Stimulated activated CD4-positive, alpha-beta T cell treated with anti-CD3 and anti-CD28 coated beads, Interleukin-15, amount 100 ng/mL, for 48 hours (primary cell): ENCODE results near the gene CORO6.

ENCODE experiments used
- DNase-seq, 2 donors: peaks; one replicate each; pipeline ENCODE4 v3.0.0-alpha.2; 2020; ENCODE audit warnings: low read depth in 2 of 2

The CORO6 gene

DNA sequence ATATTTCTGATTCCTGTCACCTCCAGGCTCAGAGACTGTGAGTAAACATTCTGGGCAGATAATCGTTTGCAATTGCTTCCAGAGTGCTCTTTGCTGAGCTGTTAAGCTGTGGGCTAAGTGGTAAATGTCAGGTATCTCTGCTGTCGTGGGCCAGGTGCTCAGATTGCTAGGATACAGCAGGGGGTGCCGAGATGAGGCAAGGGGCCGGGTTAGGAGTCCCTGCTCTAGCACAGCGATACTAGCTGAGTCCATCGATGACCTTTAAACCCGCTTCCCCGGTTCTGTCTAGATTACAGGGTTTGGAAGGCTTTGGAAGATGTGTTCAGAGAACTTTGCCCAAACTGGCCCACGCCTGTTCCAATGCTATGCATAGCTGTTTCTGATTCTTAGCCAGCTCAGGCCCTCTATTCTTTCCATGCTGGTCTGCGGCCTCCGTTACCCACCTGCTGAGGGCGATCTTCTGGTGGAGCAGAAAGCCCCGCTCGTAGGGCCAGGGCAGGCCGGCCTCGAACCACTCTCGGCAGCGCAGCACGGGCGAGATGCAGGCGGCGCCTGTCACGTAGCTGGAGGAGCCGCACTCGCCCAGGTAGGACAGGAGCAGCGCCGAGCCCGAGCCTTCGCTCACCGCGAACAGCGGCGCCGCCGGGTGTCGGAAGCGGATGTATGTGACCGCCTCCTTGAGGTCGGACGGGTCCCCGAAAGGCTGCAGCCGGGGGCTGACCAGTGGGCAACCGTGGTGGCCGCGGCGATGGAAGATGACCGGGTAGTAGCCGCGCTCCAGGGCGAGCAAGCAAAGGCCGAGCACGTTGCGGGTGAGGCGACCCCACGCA lies 56.9 kb downstream of the CORO6 start:
- DNase-seq, result peak in 1 of 2 donors; percentile 45
